SK-N-SH (cell line): ENCODE data around the gene ZSWIM7. TPM values are rescaled to one million over a fixed set of nuclear protein-coding genes. Genes with fewer than 3 reads are reported as not detected.

Experiments
- CTCF ChIA-PET: fragments of 300-600, 350-600 bp; formaldehyde crosslinking; extraction: SDS; loops from one replicate; lab custom pipeline; 2021; lab: Yijun Ruan, JAX
- POLR2A ChIA-PET: fragments of 350-600 bp; sonication (Branson Sonifier 250); formaldehyde crosslinking; extraction: SDS; loops from one replicate; lab custom pipeline; 2020; ENCODE audit warnings: antibody characterized with exemption, inconsistent platforms; lab: Yijun Ruan, JAX
- DNase-seq: peaks from one replicate; pipeline ENCODE4 v3.0.0; 2012
- H2AFZ ChIP-seq: fragments of 200-600 bp; sonication (generic); 2 replicates; pipeline ENCODE4 v1.8.1; 2016; ENCODE audit warnings: antibody characterized with exemption, mild to moderate bottlenecking, low read depth
- H3F3A ChIP-seq: fragments of 200-600 bp; sonication (generic); replicated peaks from 2 replicates; pipeline ENCODE3; 2016; ENCODE audit warnings: antibody characterized with exemption, mild to moderate bottlenecking; ENCODE audit not compliant: insufficient read depth
- H3K27ac ChIP-seq, 2 experiments: fragments of 200-500 bp in 1 of 2; fragments of 200-600 bp in 1 of 2; sonication (Bioruptor generic) in 1 of 2; sonication (generic), shearing (Covaris generic) in 1 of 2; 2 replicates each; pipeline versions ENCODE4 v1.5.1 to v1.6.1; 2014 to 2016; ENCODE audit warnings: low read depth in 2 of 2, inconsistent platforms in 1 of 2, low read length in 1 of 2, mild to moderate bottlenecking in 1 of 2, mixed read lengths in 1 of 2
- H3K27me3 ChIP-seq: fragments of 200-600 bp; sonication (generic), shearing (Covaris generic); 2 replicates; pipeline ENCODE4 v1.6.1; 2016; ENCODE audit warnings: mixed run types; ENCODE audit not compliant: insufficient read depth
- H3K36me3 ChIP-seq, 2 experiments: fragments of 200-500 bp in 1 of 2; fragments of 200-600 bp in 1 of 2; sonication (Bioruptor generic) in 1 of 2; sonication (generic) in 1 of 2; replicated peaks in 1 of 2; 2 replicates each; pipeline versions ENCODE3 to v1.5.1; 2014 to 2016; ENCODE audit warnings: low read length in 1 of 2, mild to moderate bottlenecking in 1 of 2; ENCODE audit not compliant: insufficient read depth in 2 of 2, control insufficient read depth in 1 of 2
- H3K4me1 ChIP-seq, 2 experiments: fragments of 200-500 bp in 1 of 2; fragments of 200-600 bp in 1 of 2; sonication (Bioruptor generic) in 1 of 2; sonication (generic), shearing (Covaris generic) in 1 of 2; 2 replicates each; pipeline versions ENCODE4 v1.5.1 to v1.6.1; 2014 to 2016; ENCODE audit warnings: low read depth in 1 of 2, low read length in 1 of 2, mixed run types in 1 of 2; ENCODE audit not compliant: insufficient read depth in 2 of 2, control insufficient read depth in 1 of 2
- H3K4me2 ChIP-seq: fragments of 200-600 bp; sonication (generic), shearing (Covaris generic); 2 replicates; pipeline ENCODE4 v1.6.1; 2017; ENCODE audit warnings: mixed run types
- H3K4me3 ChIP-seq, 2 experiments: fragments of 200-500 bp in 1 of 2; fragments of 200-600 bp in 1 of 2; sonication (Bioruptor generic) in 1 of 2; sonication (generic), shearing (Covaris generic) in 1 of 2; 2 replicates each; pipeline versions ENCODE4 v1.5.1 to v1.8.1; 2014 to 2016; ENCODE audit warnings: low read depth in 2 of 2, inconsistent platforms in 1 of 2, low read length in 1 of 2, mild to moderate bottlenecking in 1 of 2, mixed read lengths in 1 of 2, moderate library complexity in 1 of 2
- H3K79me2 ChIP-seq: fragments of 200-600 bp; sonication (generic); 2 replicates; pipeline ENCODE4 v1.8.1; 2017; ENCODE audit warnings: mild to moderate bottlenecking; ENCODE audit not compliant: insufficient read depth
- H3K9ac ChIP-seq: fragments of 200-600 bp; sonication (generic); 2 replicates; pipeline ENCODE4 v1.6.1; 2017; ENCODE audit warnings: mixed run types
- H3K9me2 ChIP-seq: fragments of 200-600 bp; sonication (generic); 2 replicates; pipeline ENCODE4 v1.6.1; 2017; ENCODE audit warnings: mixed run types
- H3K9me3 ChIP-seq: fragments of 200-600 bp; sonication (generic); 2 replicates; pipeline ENCODE4 v1.6.1; 2017; ENCODE audit warnings: mixed run types, mild to moderate bottlenecking, moderate library complexity
- H4K20me1 ChIP-seq: fragments of 200-600 bp; sonication (generic); 2 replicates; pipeline ENCODE4 v1.6.1; 2017; ENCODE audit warnings: mild to moderate bottlenecking, mixed run types; ENCODE audit not compliant: insufficient read depth
- CHD2 ChIP-seq: fragments of 150-350 bp; IDR thresholded peaks from 2 replicates; pipeline ENCODE4 v1.6.1; 2018; ENCODE audit warnings: low read length; ENCODE audit not compliant: partially characterized antibody
- EZH2phosphoT487 ChIP-seq: fragments of 200-600 bp; sonication (generic); IDR thresholded peaks from 2 replicates; pipeline ENCODE4 v1.6.1; 2017; ENCODE audit warnings: low read depth, mixed run types, mild to moderate bottlenecking, antibody characterized with exemption, moderate library complexity, borderline replicate concordance
- GABPA ChIP-seq: IDR thresholded peaks from 2 replicates; pipeline ENCODE4 v1.4.0; 2012; ENCODE audit warnings: low read depth, mild to moderate bottlenecking
- MXI1 ChIP-seq: IDR thresholded peaks from 2 replicates; pipeline ENCODE4 v1.6.1; 2012; ENCODE audit warnings: mild to moderate bottlenecking, low read depth, low read length, improper control_type of control experiment
- NRF1 ChIP-seq: IDR thresholded peaks from 2 replicates; pipeline ENCODE4 v1.6.1; 2012; ENCODE audit warnings: low read depth, mild to moderate bottlenecking, low read length
- RFX5 ChIP-seq: IDR thresholded peaks from 2 replicates; pipeline ENCODE4 v1.6.1; 2012; ENCODE audit warnings: mild to moderate bottlenecking, improper control_type of control experiment, low read length
- WGBS: methylation state at CpG from one replicate; pipeline ENCODE4 v1.1.6; 2017; ENCODE audit warnings: low lambda C conversion rate; 5-methylcytosine and 5-hydroxymethylcytosine counted together
- polyA plus RNA-seq, 3 experiments: library from polyadenylated mRNA; depleted of rRNA; stranded (reverse); fragments of >200 nt; gene quantifications; 2 replicates each; pipeline ENCODE4 v1.2.3, GENCODE V29; 2012

The ZSWIM7 gene
- polyA plus RNA-seq, 1 of the 3 experiments (the other 2 are of a cell fraction), result 63.3 TPM

DNA sequence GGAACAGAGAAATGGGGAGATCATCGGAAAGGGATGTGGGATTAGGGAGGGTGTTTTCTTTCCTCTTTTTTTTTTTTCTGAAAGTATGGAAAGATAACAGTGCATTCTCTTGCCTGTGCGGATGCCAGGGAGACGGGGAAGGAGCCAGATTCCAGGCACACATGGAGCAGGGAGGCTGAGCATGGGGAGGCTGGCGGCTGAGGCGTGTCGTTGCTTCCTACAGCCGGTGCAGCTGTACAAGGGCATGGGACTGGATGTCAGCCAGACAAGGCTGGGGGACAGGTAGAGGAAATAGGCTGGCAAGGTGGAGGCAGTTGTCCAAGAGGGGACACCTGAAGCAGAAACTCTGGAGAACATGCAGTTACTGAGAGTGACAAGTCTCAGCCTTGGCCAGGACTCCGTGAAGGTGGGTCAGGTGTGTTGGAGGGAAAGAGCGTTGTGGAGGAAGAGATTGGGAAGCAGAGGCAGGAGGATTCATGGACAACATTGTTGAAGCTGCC lies 71.2 kb downstream of the ZSWIM7 start:
- DNase-seq, result no peak
- no peak for TF ChIP-seq CHD2
- TF ChIP-seq EZH2phosphoT487, result no peak
- TF ChIP-seq MXI1, result no peak
- no peak for TF ChIP-seq NRF1
- no peak for TF ChIP-seq RFX5
- TF ChIP-seq GABPA, result no peak
- Histone ChIP-seq H3K4me1 (peaks cover 0 to 4% of the 10 kb centered on the region in 2 experiments; a peak in 1 of 4 replicates), H3K27ac (no peak overlapping the region), H4K20me1 (no peaks in the 10 kb centered on the region), H3K9me3 (no peaks in the 10 kb centered on the region), H3K27me3 (no peaks in the 10 kb centered on the region; the same call in 1 of the 2 replicates), H3K4me2 (no peak overlapping the region), H3K9me2 (no peaks in the 10 kb centered on the region), H2AFZ (no peak overlapping the region), H3K4me3 (no peak overlapping the region), H3K9ac (no peak overlapping the region), H3K36me3 (no peaks in the 10 kb centered on the region), H3K79me2 (no peaks in the 10 kb centered on the region), H3F3A (no peaks in the 10 kb centered on the region)
- CTCF ChIA-PET, result no interaction called here
- 73% methylated on average over 9 of the region's 9 CpGs for WGBS
- POLR2A ChIA-PET, result no interaction called here

Other genes with a start within 250 kb of the ZSWIM7 start
- 12.6 and 14.4 TPM in 2 replicates for gene ADORA2B, start 54.6 kb downstream of the ZSWIM7 start, polyA plus RNA-seq (2012; rRNA removed)
- gene TTC19, start 120 bp upstream of the ZSWIM7 start, polyA plus RNA-seq (2012; rRNA removed), result 6.6 and 6.9 TPM in 2 replicates
- gene NCOR1, start 215.8 kb upstream of the ZSWIM7 start, polyA plus RNA-seq (2012; rRNA removed), result 42.1 and 43.0 TPM in 2 replicates
- 34.0 and 58.0 TPM in 2 replicates for gene PIGL, start 217.5 kb upstream of the ZSWIM7 start, polyA plus RNA-seq (2012; rRNA removed)